Measurements from ENCODE around the gene ABCC1. TPM values are rescaled to one million over a fixed set of nuclear protein-coding genes. Genes with fewer than 3 reads are reported as not detected.
"Not testable (repeated sequence)": the region's sequence is repeated elsewhere in the genome, so short reads cannot be mapped to it uniquely, and the experiment has no call there.

The ABCC1 gene
- total RNA-seq, 1 experiment from 2014 or later: 61.9 TPM

- TF ChIP-seq IRF2 (CRISPR knock-in tag; IDR thresholded peaks at IDR 0.05; ENCODE audit: borderline replicate concordance, low read depth) (no peak), USF1 (CRISPR knock-in tag; IDR thresholded peaks at IDR 0.05) (no peak), CREB1 (CRISPR knock-in tag; IDR thresholded peaks at IDR 0.05) (no peak)
These were observed 195.9 kb downstream of the ABCC1 start (continued) for GRCh38 chr16:16145286-16145685.

GRCh38 chr16:16146380-16147315, 197.2 kb downstream of the ABCC1 start:
- no peak overlapping the region for H3K4me3 Mint-ChIP-seq
- peaks cover 18% of the 10 kb centered on the region for H3K36me3 Mint-ChIP-seq
- ATAC-seq (no peak), DNase-seq (ENCODE audit: low spot score) (no peak)
- ChIA-PET CTCF (no interaction called here), POLR2A (no interaction called here)
- peaks cover 7% of the 10 kb centered on the region for H3K4me1 Mint-ChIP-seq
- H3K27me3 Mint-ChIP-seq (ENCODE audit: low read depth): no peaks in the 10 kb centered on the region
- no peak for TF ChIP-seq ZNF317 (CRISPR knock-in tag; IDR thresholded peaks at IDR 0.05; ENCODE audit: borderline replicate concordance, low read depth)
- no peak for TF ChIP-seq ATF2 (CRISPR knock-in tag; IDR thresholded peaks at IDR 0.05; ENCODE audit: borderline replicate concordance, low read depth)
- no peak for TF ChIP-seq HMGA2 (CRISPR knock-in tag; IDR thresholded peaks at IDR 0.05)
- TF ChIP-seq FOXJ3 (CRISPR knock-in tag; IDR thresholded peaks at IDR 0.05; ENCODE audit: borderline replicate concordance): no peak
- TF ChIP-seq, protein P1, sequence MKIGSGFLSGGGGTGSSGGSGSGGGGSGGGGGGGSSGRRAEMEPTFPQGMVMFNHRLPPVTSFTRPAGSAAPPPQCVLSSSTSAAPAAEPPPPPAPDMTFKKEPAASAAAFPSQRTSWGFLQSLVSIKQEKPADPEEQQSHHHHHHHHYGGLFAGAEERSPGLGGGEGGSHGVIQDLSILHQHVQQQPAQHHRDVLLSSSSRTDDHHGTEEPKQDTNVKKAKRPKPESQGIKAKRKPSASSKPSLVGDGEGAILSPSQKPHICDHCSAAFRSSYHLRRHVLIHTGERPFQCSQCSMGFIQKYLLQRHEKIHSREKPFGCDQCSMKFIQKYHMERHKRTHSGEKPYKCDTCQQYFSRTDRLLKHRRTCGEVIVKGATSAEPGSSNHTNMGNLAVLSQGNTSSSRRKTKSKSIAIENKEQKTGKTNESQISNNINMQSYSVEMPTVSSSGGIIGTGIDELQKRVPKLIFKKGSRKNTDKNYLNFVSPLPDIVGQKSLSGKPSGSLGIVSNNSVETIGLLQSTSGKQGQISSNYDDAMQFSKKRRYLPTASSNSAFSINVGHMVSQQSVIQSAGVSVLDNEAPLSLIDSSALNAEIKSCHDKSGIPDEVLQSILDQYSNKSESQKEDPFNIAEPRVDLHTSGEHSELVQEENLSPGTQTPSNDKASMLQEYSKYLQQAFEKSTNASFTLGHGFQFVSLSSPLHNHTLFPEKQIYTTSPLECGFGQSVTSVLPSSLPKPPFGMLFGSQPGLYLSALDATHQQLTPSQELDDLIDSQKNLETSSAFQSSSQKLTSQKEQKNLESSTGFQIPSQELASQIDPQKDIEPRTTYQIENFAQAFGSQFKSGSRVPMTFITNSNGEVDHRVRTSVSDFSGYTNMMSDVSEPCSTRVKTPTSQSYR (CRISPR knock-in tag; IDR thresholded peaks at IDR 0.05): no peak
- TF ChIP-seq, protein P2, sequence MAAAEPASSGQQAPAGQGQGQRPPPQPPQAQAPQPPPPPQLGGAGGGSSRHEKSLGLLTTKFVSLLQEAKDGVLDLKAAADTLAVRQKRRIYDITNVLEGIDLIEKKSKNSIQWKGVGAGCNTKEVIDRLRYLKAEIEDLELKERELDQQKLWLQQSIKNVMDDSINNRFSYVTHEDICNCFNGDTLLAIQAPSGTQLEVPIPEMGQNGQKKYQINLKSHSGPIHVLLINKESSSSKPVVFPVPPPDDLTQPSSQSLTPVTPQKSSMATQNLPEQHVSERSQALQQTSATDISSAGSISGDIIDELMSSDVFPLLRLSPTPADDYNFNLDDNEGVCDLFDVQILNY (CRISPR knock-in tag; IDR thresholded peaks at IDR 0.05): no peak
- TF ChIP-seq ZNF423 (CRISPR knock-in tag; IDR thresholded peaks at IDR 0.05): no peak
- TF ChIP-seq TEAD4 (CRISPR knock-in tag; IDR thresholded peaks at IDR 0.05): no peak
- H3K27ac Mint-ChIP-seq: no peak overlapping the region; the same call in 1 of the 2 replicates
- no peaks in the 10 kb centered on the region for H3K9me3 Mint-ChIP-seq

- Mint-ChIP-seq H3K4me3 (no peak overlapping the region), H3K36me3 (peaks cover 13% of the 10 kb centered on the region), H3K9me3 (no peaks in the 10 kb centered on the region), H3K27ac (peak overlapping the region; percentile 49), H3K4me1 (peaks cover 3% of the 10 kb centered on the region), H3K27me3 (ENCODE audit: low read depth) (no peaks in the 10 kb centered on the region)
- POLR2A ChIA-PET: no interaction called here
- CTCF ChIA-PET: interaction anchor here (0.9 kb wide), 1 partner anchor 370 kb away, joined by 4 read pairs; no protein-coding TSS in a partner anchor
- ATAC-seq: no peak
- no peak for TF ChIP-seq E2F4 (CRISPR knock-in tag; IDR thresholded peaks at IDR 0.05; ENCODE audit: borderline replicate concordance, low read depth)
- TF ChIP-seq, protein P3, sequence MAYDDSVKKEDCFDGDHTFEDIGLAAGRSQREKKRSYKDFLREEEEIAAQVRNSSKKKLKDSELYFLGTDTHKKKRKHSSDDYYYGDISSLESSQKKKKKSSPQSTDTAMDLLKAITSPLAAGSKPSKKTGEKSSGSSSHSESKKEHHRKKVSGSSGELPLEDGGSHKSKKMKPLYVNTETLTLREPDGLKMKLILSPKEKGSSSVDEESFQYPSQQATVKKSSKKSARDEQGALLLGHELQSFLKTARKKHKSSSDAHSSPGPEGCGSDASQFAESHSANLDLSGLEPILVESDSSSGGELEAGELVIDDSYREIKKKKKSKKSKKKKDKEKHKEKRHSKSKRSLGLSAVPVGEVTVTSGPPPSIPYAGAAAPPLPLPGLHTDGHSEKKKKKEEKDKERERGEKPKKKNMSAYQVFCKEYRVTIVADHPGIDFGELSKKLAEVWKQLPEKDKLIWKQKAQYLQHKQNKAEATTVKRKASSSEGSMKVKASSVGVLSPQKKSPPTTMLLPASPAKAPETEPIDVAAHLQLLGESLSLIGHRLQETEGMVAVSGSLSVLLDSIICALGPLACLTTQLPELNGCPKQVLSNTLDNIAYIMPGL (CRISPR knock-in tag; IDR thresholded peaks at IDR 0.05): no peak
- TF ChIP-seq ZNF219 (CRISPR knock-in tag; IDR thresholded peaks at IDR 0.05; ENCODE audit: borderline replicate concordance): no peak
- no peak for TF ChIP-seq MYBL2 (CRISPR knock-in tag; IDR thresholded peaks at IDR 0.05)
- no peak for DNase-seq (ENCODE audit: low spot score)
These were observed 198.0 kb downstream of the ABCC1 start for GRCh38 chr16:16147316-16147999.

GRCh38 chr16:16148000-16148599, 198.7 kb downstream of the ABCC1 start:
- H3K9me3 Mint-ChIP-seq; H3K4me1 Mint-ChIP-seq; DNase-seq (ENCODE audit: low spot score); H3K36me3 Mint-ChIP-seq; ATAC-seq; H3K4me3 Mint-ChIP-seq; H3K27me3 Mint-ChIP-seq (ENCODE audit: low read depth); POLR2A ChIA-PET: not testable (repeated sequence)
- H3K27ac Mint-ChIP-seq: peak overlapping the region; percentile 49; the same call in 1 of the 2 replicates
- CTCF ChIA-PET: interaction anchor here (0.9 kb wide), 2 partner anchors 39 to 371 kb away, joined by 4 to 7 read pairs; no protein-coding TSS in a partner anchor

All from WTC11 (cell line).